Panc1 (cell line): Measurements from ENCODE around the gene MYT1. TPM values are rescaled to one million over a fixed set of nuclear protein-coding genes. Genes with fewer than 3 reads are reported as not detected.

Experiments
- ATAC-seq: fragments of 200-7000 bp; cut with Tn5 transposase; 2 replicates; pipeline ENCODE4 v1.9.1; 2020; ENCODE audit warnings: mild to moderate bottlenecking, moderate library complexity
- BruUV-seq: library from RNA; stranded (reverse); fragments of 400-500 nt; replicated peaks from 2 replicates; lab custom pipeline; 2021; lab: Mats Ljungman, UMichigan
- CTCF ChIA-PET: fragments of 300-600 bp; sonication (Branson Sonifier 250); formaldehyde crosslinking; loops from one replicate; lab custom pipeline; 2022; ENCODE audit warnings: antibody characterized with exemption; lab: Charles Lee
- POLR2A ChIA-PET: fragments of 300-600 bp; sonication (Branson Sonifier 250); formaldehyde crosslinking; loops from one replicate; lab custom pipeline; 2022; ENCODE audit warnings: antibody characterized with exemption; lab: Charles Lee
- DNase-seq: peaks from one replicate; pipeline ENCODE4 v3.0.0-alpha.2; 2010; ENCODE audit warnings: low read depth, low spot score
- H3K27ac ChIP-seq: 2 replicates; pipeline ENCODE4 v1.5.1; 2011; ENCODE audit warnings: mild to moderate bottlenecking, low read length, inconsistent platforms
- H3K27me3 ChIP-seq: fragments of 200-500 bp; sonication (Bioruptor generic); 2 replicates; pipeline ENCODE4 v1.6.0; 2014; ENCODE audit warnings: low read length, inconsistent platforms; ENCODE audit not compliant: control insufficient read depth, insufficient read depth
- H3K36me3 ChIP-seq: fragments of 200-500 bp; sonication (Bioruptor generic); 2 replicates; pipeline ENCODE4 v1.5.1; 2014; ENCODE audit warnings: inconsistent platforms, mild to moderate bottlenecking, low read length, moderate library complexity; ENCODE audit not compliant: control insufficient read depth, insufficient read depth
- H3K4me1 ChIP-seq: 2 replicates; pipeline ENCODE4 v1.5.1; 2011; ENCODE audit warnings: inconsistent platforms, mild to moderate bottlenecking, low read length, moderate library complexity; ENCODE audit not compliant: control insufficient read depth, insufficient read depth
- H3K4me3 ChIP-seq, 2 experiments: 2 replicates each; pipeline ENCODE4 v1.5.1; 2011 to 2012; ENCODE audit warnings: low read depth in 2 of 2, low read length in 2 of 2, mild to moderate bottlenecking in 2 of 2, inconsistent platforms in 1 of 2, moderate library complexity in 1 of 2
- H3K9me3 ChIP-seq: fragments of 200-500 bp; sonication (Bioruptor generic); 2 replicates; pipeline ENCODE4 v1.5.1; 2014; ENCODE audit warnings: low read depth, mild to moderate bottlenecking, inconsistent platforms, low read length, moderate library complexity; ENCODE audit not compliant: control insufficient read depth, insufficient read depth
- POLR2AphosphoS5 ChIP-seq: IDR thresholded peaks from 2 replicates; pipeline ENCODE4 v1.6.1; 2012; ENCODE audit warnings: mild to moderate bottlenecking, low read depth, low read length, moderate library complexity
- REST ChIP-seq, 2 experiments: IDR thresholded peaks; 2 replicates each; pipeline ENCODE4 v1.6.1; 2011 to 2012; ENCODE audit warnings: low read depth in 2 of 2, control low read depth in 1 of 2, low read length in 1 of 2, mild to moderate bottlenecking in 1 of 2, moderate library complexity in 1 of 2; ENCODE audit not compliant: insufficient read depth in 1 of 2
- SIN3A ChIP-seq: IDR thresholded peaks from 2 replicates; pipeline ENCODE4 v1.6.1; 2012; ENCODE audit warnings: low read depth, mild to moderate bottlenecking, low read length, moderate library complexity, borderline replicate concordance; ENCODE audit not compliant: insufficient read depth
- TCF7L2 ChIP-seq: IDR thresholded peaks from 2 replicates; pipeline ENCODE4 v1.6.1; 2011; ENCODE audit warnings: mild to moderate bottlenecking, low read depth, low read length, inconsistent platforms
- in situ Hi-C: cut with HindIII; loops from 2 replicates; pipeline ENCODE4 v1.10.0; 2016; ENCODE audit warnings: low sequenced_read_pairs, low pct_unique_long_range_greater_than_20kb
- intact Hi-C: fragments of 100-400 bp; cut with micrococcal nuclease; formaldehyde crosslinking; loops from one replicate; pipeline ENCODE4 v1.10.0; 2022; ENCODE audit not compliant: unreplicated experiment
- total RNA-seq: library from RNA; stranded (reverse); gene quantifications from one replicate; pipeline ENCODE4 v1.2.1, GENCODE V29; 2021; ENCODE audit not compliant: unreplicated experiment
- TF ChIP-seq, protein P1 (sequence below): fragments of 450-650 bp; IDR thresholded peaks from 2 replicates; pipeline ENCODE4 v1.5.1; 2017; ENCODE audit warnings: mild to moderate bottlenecking

MYT1 gene
- total RNA-seq, 1 experiment from 2014 or later: 0.41 TPM

DNA sequence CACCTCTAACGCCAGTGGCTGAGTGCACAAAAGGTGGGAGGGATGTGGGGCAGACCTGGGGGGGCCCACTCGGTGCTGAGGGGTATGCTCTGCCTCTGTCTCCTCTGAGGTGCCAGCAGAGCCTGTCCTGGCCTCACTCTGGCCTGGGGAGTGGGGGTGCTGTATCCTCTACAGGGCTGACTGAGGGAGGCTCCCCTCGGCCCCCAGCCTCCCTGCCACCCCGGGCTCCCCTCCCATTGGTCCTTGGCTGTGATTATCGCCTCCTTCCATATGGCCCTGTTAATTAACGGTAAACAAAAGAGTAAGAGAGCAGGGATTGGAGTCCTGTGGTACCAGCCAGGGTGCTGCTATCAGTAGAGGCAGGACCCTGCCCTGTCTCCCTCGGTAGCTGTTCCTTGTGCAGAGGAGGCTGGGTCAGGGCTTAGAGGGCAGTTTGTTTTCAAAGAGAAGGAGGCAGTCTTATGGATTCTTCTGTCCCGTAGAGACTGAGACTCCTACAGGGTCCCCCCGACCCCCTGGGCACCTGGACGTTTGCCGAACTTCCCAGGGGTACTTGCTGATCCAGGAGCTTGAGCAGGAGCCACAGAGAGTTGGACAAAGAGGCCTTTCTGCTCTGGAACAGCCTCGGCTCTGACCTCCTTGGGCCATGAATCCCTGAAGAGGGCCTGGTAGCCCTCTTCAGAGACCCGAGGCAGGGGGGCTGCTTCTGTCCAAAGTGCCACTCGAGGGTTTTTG is 1.8 kb downstream of the MYT1 start:
- in situ Hi-C loops: no loop called here

DNA sequence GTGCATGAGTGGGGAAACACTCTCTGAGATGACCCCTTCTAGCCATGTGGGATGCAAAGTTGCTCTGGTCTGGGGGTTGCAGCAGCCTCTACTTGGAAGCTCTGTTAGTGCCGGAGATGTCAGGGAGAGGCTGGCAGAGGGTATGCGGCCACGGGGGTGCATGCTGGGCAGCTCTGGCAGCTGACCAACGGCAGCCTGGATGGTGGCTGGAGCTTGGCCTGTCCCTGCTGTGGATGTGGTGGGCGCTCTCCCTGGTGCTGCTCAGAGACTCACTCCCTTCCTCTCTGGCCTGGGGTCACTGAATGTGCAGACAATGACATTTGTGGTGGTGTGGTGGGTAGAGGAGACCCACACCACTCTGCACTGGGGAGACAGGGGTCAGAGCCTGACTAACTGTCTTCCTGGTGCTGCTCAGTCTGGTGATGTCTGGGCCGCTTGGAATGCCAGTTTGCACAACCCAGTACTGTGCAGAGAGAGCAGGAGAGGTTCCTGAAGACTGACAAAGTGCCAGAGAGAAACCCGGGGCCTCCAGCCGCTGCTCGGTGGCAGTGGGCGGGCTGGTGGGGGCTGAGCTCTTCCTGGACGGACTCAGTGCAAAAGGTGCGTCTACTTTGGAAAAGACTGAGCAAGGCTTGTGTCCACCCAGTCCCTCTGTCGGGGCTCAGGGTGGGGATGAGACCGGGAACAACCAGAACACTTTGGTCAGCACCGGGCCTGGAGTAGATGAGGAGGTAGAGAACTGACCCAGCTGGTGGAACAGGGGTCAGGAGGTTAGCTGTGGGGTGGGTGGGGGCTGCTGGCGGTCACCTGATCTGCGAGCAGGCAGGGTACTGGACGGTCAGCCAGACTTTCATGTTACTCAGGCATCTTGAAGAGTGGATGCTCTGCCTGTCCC is 2.7 kb downstream of the MYT1 start:
- in situ Hi-C loops: no loop called here
- H3K27ac ChIP-seq: no peak overlapping the region
- ChIA-PET POLR2A (no interaction called here), CTCF (no interaction called here)
- no peaks in the 10 kb centered on the region for H3K4me1 ChIP-seq
- H3K9me3 ChIP-seq: no peaks in the 10 kb centered on the region
- no peaks in the 10 kb centered on the region for H3K36me3 ChIP-seq
- peak; percentile 32; the same call in 1 of the 2 replicates for ATAC-seq
- TF ChIP-seq REST (IDR thresholded peaks at IDR 0.05; ENCODE audit: insufficient read depth in 1 of 2, low read depth in 2 of 2, low read length in 1 of 2) (peak; percentile 73 to 85), TCF7L2 (no peak)
- no peak overlapping the region for H3K4me3 ChIP-seq
- no TSS peak for BruUV-seq
- DNase-seq: no peak
- peaks cover 10% of the 10 kb centered on the region for H3K27me3 ChIP-seq
- intact Hi-C loops: no loop called here

More for the DNA sequence above, 1.8 kb downstream of the MYT1 start:
- Histone ChIP-seq H3K27ac (no peak overlapping the region), H3K27me3 (peaks cover 15% of the 10 kb centered on the region), H3K4me1 (no peaks in the 10 kb centered on the region), H3K4me3 (no peak overlapping the region), H3K9me3 (no peaks in the 10 kb centered on the region), H3K36me3 (no peaks in the 10 kb centered on the region)
- ATAC-seq (no peak), DNase-seq (no peak)
- ChIA-PET CTCF (no interaction called here), POLR2A (no interaction called here)
- TF ChIP-seq TCF7L2 (no peak), REST (IDR thresholded peaks at IDR 0.05; ENCODE audit: insufficient read depth in 1 of 2, low read depth in 2 of 2, low read length in 1 of 2) (no peak), POLR2AphosphoS5 (no peak), SIN3A (no peak)
- TF ChIP-seq, protein P1, sequence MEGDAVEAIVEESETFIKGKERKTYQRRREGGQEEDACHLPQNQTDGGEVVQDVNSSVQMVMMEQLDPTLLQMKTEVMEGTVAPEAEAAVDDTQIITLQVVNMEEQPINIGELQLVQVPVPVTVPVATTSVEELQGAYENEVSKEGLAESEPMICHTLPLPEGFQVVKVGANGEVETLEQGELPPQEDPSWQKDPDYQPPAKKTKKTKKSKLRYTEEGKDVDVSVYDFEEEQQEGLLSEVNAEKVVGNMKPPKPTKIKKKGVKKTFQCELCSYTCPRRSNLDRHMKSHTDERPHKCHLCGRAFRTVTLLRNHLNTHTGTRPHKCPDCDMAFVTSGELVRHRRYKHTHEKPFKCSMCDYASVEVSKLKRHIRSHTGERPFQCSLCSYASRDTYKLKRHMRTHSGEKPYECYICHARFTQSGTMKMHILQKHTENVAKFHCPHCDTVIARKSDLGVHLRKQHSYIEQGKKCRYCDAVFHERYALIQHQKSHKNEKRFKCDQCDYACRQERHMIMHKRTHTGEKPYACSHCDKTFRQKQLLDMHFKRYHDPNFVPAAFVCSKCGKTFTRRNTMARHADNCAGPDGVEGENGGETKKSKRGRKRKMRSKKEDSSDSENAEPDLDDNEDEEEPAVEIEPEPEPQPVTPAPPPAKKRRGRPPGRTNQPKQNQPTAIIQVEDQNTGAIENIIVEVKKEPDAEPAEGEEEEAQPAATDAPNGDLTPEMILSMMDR: no peak
- no TSS peak for BruUV-seq
- intact Hi-C loops: no loop called here
